NCI-H146 treated with DMSO at 0.1 percent for 48 hours (cell line): ENCODE results near the gene TMEM63A.

Experiments used
- DNase-seq: peaks from one replicate; lab custom pipeline; 2025; ENCODE audit not compliant: unreplicated experiment; lab: John Stamatoyannopoulos, UW

Gene TMEM63A

GRCh38 chr1:225886159-225887029 is 4.2 kb upstream of the TMEM63A start:
- no peak for DNase-seq

GRCh38 chr1:225885336-225885735 is 3.2 kb upstream of the TMEM63A start:
- no peak for DNase-seq

- DNase-seq, result no peak
These were observed 1.6 kb upstream of the TMEM63A start for GRCh38 chr1:225883616-225884265.

- peak; percentile 18 for DNase-seq
These were observed 775 bp upstream of the TMEM63A start for GRCh38 chr1:225882694-225883615.

GRCh38 chr1:225881081-225881958 is 860 bp downstream of the TMEM63A start:
- no peak for DNase-seq

GRCh38 chr1:225880636-225881035 is 1.5 kb downstream of the TMEM63A start:
- DNase-seq, result no peak

- no peak for DNase-seq
These were observed 2.0 kb downstream of the TMEM63A start for GRCh38 chr1:225880222-225880588.

- DNase-seq, result no peak
These were observed 2.5 kb downstream of the TMEM63A start for GRCh38 chr1:225879521-225880221.

GRCh38 chr1:225878282-225878681 is 3.9 kb downstream of the TMEM63A start:
- DNase-seq, result no peak

- DNase-seq, result no peak
These were observed 4.6 kb downstream of the TMEM63A start for GRCh38 chr1:225877580-225877979.

GRCh38 chr1:225876900-225877510 is 5.2 kb downstream of the TMEM63A start:
- DNase-seq, result no peak

- DNase-seq, result no peak
These were observed 7.0 kb downstream of the TMEM63A start for GRCh38 chr1:225875044-225875815.

GRCh38 chr1:225874431-225874830 is 7.7 kb downstream of the TMEM63A start:
- DNase-seq, result no peak

- DNase-seq, result no peak
These were observed 8.8 kb downstream of the TMEM63A start for GRCh38 chr1:225873281-225873850.

GRCh38 chr1:225872075-225872430 is 10.1 kb downstream of the TMEM63A start:
- no peak for DNase-seq

- DNase-seq, result peak; percentile 62
These were observed 10.7 kb downstream of the TMEM63A start for GRCh38 chr1:225871359-225872074.

GRCh38 chr1:225870911-225871310 is 11.3 kb downstream of the TMEM63A start:
- DNase-seq, result peak; percentile 46
